Heart right ventricle (tissue), 16 donors: ENCODE results near the gene ZNF609. TPM values are rescaled to one million over a fixed set of nuclear protein-coding genes. Genes with fewer than 3 reads are reported as not detected.

Source experiments
- ATAC-seq, 8 donors: fragments of 200-7000 bp; cut with Tn5 transposase; one replicate each; pipeline ENCODE4 v1.9.1; 2020; ENCODE audit warnings: mild to moderate bottlenecking in 8 of 8, moderate library complexity in 8 of 8, moderate number of reproducible peaks in 1 of 8
- DNase-seq, 2 donors: peaks; one replicate each; pipeline ENCODE4 v3.0.0-alpha.2; 2020
- H3K27ac ChIP-seq, 10 donors: fragments of 200-600 bp; sonication (generic) in 2 of 10; one replicate each; pipeline versions ENCODE4 v1.5.0 to v1.8.0; 2020 to 2022; ENCODE audit warnings: mild to moderate bottlenecking in 3 of 10
- H3K27me3 ChIP-seq, 7 donors: fragments of 200-600 bp; one replicate each; pipeline ENCODE4 v1.8.0; 2021 to 2022; ENCODE audit warnings: mild to moderate bottlenecking in 2 of 7
- H3K36me3 ChIP-seq, 9 donors: fragments of 200-600 bp; sonication (generic) in 1 of 9; one replicate each; pipeline versions ENCODE4 v1.5.0 to v1.8.0; 2020 to 2022; ENCODE audit warnings: mild to moderate bottlenecking in 2 of 9
- H3K4me1 ChIP-seq, 9 donors: fragments of 200-600 bp; sonication (generic) in 1 of 9; one replicate each; pipeline versions ENCODE4 v1.5.0 to v1.8.0; 2020 to 2022; ENCODE audit warnings: mild to moderate bottlenecking in 4 of 9
- H3K4me3 ChIP-seq, 10 donors: fragments of 200-600 bp; sonication (generic) in 2 of 10; one replicate each; pipeline versions ENCODE4 v1.5.0 to v1.8.0; 2020 to 2022; ENCODE audit warnings: mild to moderate bottlenecking in 7 of 10, moderate library complexity in 2 of 10
- H3K9me3 ChIP-seq, 11 donors: fragments of 200-600 bp in 10 of 11; sonication (generic) in 2 of 11; one replicate each; pipeline versions ENCODE4 v1.5.0 to v1.8.0; 2013 to 2022; ENCODE audit warnings: mild to moderate bottlenecking in 2 of 11, control low read depth in 1 of 11, moderate library complexity in 1 of 11
- WGBS, 2 donors: extraction: QIAGEN DNeasy Blood & Tissue Kit; methylation state at CpG; one replicate each; pipeline ENCODE4 v1.1.7; 2013; ENCODE audit warnings: inconsistent platforms in 1 of 2; 5-methylcytosine and 5-hydroxymethylcytosine counted together
- intact Hi-C, 10 donors: fragments of 100-400 bp; cut with DNase I; formaldehyde crosslinking; loops; one replicate each; pipeline versions ENCODE4 v1.11.1 to v1.14.2; 2022
- polyA plus RNA-seq, 2 donors: library from polyadenylated mRNA; stranded (reverse); fragments of 200-250 nt; gene quantifications; one replicate each; pipeline ENCODE4 v1.2.3, GENCODE V29; 2013
- total RNA-seq, 10 donors: library from RNA; stranded (reverse); fragmentation: NEBNext Ultra II Directional in 3 of 10; extraction: Animal tissue kit (Norgen Biotek cat#: 25700) in 3 of 10; gene quantifications; one replicate each; pipeline versions ENCODE4 v1.2.1 to v1.2.4, GENCODE V29; 2021 to 2023
- TF ChIP-seq, protein P1 (sequence below), 9 donors: fragments of 200-600 bp; sonication (generic) in 2 of 9; IDR thresholded peaks; one replicate each; pipeline versions ENCODE4 v1.5.0 to v1.8.0; 2021 to 2022; ENCODE audit warnings: antibody characterized with exemption in 9 of 9, mild to moderate bottlenecking in 5 of 9, moderate library complexity in 1 of 9
- donor health status: Arrhythmogenic right ventricular cardiomyopathy.
- donor health status: ischemic (EF 13 %, LVEDD 7.1; RV severe dilation, severe dysfunction).
- donor health status: healthy with polysubstance abuse.
- donor health status: DM: no; HTN: yes; CAD: no.
- donor health status: DM: no; HTN: no; CAD: no.
- donor health status: ischemic (EF 25% LVEDD 6.9; RV normal size, moderate dysfunction).
- donor health status: ischemic (EF 25% LVEDD 5.7; RV mildly dilated, moderate dysfunction).
- donor health status: healthy.
- donor health status: DM: yes; HTN: yes; CAD: no.
- donor health status: Ischemic cardiomyopathy.
- donor health status: ischemic (EF 35%, LVEDD 5.7; RV mildly dilated, moderate dysfunction).
- donor health status: nonischemic (EF 11% LVEDD 7.7; RV severe dilation, severe dysfunction).
- donor health status: DM: yes; HTN: yes; CAD: no.
- donor health status: PGD.
- donor health status: ischemic (EF 29% LVEDD 5.4; RV normal size, mild dysfunction).
- donor health status: nonischemic (EF 23%, LVEDD 6.1; RV moderate dilation, normal function).

Gene ZNF609
- total and polyA plus RNA-seq, 12 donors = 4.0 to 19.2 (median 15.8) TPM

DNA sequence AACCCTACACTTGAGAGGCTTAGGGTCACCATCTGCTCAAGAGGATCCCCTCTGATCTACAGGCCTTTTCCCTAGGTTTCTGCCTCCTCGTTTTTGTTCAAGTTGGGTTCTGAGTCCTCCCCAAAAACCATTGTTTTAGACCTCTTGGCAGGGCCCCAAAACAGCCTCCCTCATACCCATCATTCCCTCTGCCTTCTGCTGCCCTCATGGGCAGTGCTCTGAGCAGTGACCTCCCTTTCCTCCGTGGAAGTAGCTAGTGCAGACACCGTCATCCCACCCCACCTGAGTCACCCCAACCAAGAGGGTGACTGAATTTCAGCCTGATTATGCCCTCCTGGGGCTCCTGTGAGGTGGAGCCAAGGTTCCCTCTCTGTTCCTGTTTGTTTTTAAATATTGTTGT lies 223.0 kb downstream of the ZNF609 start:
- DNase-seq = no peak
- H3K27me3 ChIP-seq = no peaks in the 10 kb centered on the region
- no peaks in the 10 kb centered on the region for H3K9me3 ChIP-seq
- intact Hi-C loops = loop anchor here in 2 of 10 donors (5.0 to 10.0 kb wide), 2 partner anchors 469 to 471 kb away; no protein-coding TSS in a partner anchor
- 25 to 35% methylated on average over 3 of the region's 3 CpGs for WGBS, 2 donors
- no peak overlapping the region for H3K4me3 ChIP-seq
- peaks cover 0 to 99% (median 23%) of the 10 kb centered on the region in 9 donors for H3K36me3 ChIP-seq
- ATAC-seq = peak in 1 of 8 donors; percentile 31
- peak overlapping the region in 6 of 10 donors; percentile 21 to 58 (median 42) for H3K27ac ChIP-seq
- peaks cover 11 to 63% (median 21%) of the 10 kb centered on the region in 9 donors for H3K4me1 ChIP-seq
- TF ChIP-seq, protein P1, sequence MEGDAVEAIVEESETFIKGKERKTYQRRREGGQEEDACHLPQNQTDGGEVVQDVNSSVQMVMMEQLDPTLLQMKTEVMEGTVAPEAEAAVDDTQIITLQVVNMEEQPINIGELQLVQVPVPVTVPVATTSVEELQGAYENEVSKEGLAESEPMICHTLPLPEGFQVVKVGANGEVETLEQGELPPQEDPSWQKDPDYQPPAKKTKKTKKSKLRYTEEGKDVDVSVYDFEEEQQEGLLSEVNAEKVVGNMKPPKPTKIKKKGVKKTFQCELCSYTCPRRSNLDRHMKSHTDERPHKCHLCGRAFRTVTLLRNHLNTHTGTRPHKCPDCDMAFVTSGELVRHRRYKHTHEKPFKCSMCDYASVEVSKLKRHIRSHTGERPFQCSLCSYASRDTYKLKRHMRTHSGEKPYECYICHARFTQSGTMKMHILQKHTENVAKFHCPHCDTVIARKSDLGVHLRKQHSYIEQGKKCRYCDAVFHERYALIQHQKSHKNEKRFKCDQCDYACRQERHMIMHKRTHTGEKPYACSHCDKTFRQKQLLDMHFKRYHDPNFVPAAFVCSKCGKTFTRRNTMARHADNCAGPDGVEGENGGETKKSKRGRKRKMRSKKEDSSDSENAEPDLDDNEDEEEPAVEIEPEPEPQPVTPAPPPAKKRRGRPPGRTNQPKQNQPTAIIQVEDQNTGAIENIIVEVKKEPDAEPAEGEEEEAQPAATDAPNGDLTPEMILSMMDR (IDR thresholded peaks at IDR 0.05) = no peak

- ATAC-seq (no peak), DNase-seq (no peak)
- H3K9me3 ChIP-seq = no peaks in the 10 kb centered on the region
- H3K27ac ChIP-seq = peak overlapping the region in 1 of 10 donors; percentile 28
- H3K27me3 ChIP-seq = no peaks in the 10 kb centered on the region
- H3K4me3 ChIP-seq = no peak overlapping the region
- H3K4me1 ChIP-seq = peaks cover 14 to 80% (median 27%) of the 10 kb centered on the region in 9 donors
- H3K36me3 ChIP-seq = peaks cover 0 to 99% (median 29%) of the 10 kb centered on the region in 9 donors
- intact Hi-C loops = loop anchor here in 6 of 10 donors (5.0 to 10.0 kb wide), 4 partner anchors 122 to 471 kb away; no protein-coding TSS in a partner anchor
- TF ChIP-seq, protein P1 (IDR thresholded peaks at IDR 0.05) = no peak
- 61 to 66% methylated on average over 4 of the region's 4 CpGs for WGBS, 2 donors
Measured at GRCh38 chr15:64685230-64685888, 225.0 kb downstream of the ZNF609 start.

DNA sequence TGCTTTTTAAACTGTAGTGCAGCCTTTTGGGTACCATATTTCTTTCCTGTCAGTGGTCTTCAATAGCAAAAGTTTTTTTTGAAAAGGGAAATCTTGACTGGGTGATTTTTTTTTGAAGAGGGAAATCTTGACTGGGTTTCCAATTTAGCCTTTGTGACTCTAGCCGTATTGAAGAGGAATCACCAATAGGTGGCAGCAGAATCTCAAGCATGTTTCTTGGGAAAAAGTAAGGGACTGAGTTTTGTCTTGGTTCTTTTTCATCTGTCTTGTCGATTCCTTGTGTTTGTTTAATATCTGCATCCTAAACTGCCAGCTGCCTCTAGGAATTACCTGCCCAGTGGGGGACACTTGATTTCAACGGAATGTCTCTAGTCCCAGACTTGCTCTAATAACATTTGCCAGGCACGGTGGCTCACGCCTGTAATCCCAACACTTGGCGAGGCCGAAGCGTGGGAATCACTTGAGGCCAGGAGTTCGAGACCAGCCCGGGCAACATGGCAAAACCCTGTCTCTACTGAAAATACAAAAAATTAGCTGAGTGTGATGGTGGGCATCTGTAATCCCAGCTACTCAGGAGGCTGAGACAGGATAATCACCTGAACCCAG lies 225.9 kb downstream of the ZNF609 start:
- Histone ChIP-seq H3K4me3 (no peak overlapping the region), H3K4me1 (peaks cover 23 to 88% (median 36%) of the 10 kb centered on the region in 9 donors), H3K27ac (peak overlapping the region in 4 of 10 donors; percentile 37 to 70 (median 60)), H3K9me3 (no peaks in the 10 kb centered on the region), H3K27me3 (no peaks in the 10 kb centered on the region), H3K36me3 (peaks cover 0 to 99% (median 29%) of the 10 kb centered on the region in 9 donors)
- DNase-seq (peak in 1 of 2 donors; percentile 62), ATAC-seq (peak in 2 of 8 donors; percentile 16 to 28)
- intact Hi-C loops = loop anchor here in 9 of 10 donors (1.0 to 10.0 kb wide), 7 partner anchors 41 to 471 kb away; no protein-coding TSS in a partner anchor
- WGBS, 2 donors = 59 to 63% methylated on average over 10 of the region's 10 CpGs
- TF ChIP-seq, protein P1 (IDR thresholded peaks at IDR 0.05) = peak; percentile 55 to 80 (median 72)

DNA sequence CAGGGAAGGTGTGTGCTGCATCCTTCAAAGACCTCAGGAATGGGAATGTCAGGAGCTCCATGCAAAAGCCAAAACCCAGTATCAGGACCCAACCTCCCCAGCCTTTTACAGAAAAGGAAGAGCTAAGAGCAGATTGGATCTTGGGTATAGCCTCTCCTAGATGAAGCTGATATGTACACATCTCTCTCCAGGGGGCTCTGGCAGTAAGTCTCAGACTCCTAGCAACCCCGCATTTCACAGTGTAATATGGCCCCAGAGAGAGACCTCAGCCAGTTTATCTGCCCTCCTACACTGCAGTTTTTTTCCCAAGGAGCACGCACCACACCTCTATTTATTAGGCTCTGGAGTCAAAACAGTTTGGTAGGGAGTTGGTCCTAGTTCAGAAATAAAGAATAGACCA lies 226.8 kb downstream of the ZNF609 start:
- intact Hi-C loops = loop anchor here in 7 of 10 donors (2.0 to 10.0 kb wide), 6 partner anchors 40 to 472 kb away; no protein-coding TSS in a partner anchor
- Histone ChIP-seq H3K9me3 (no peaks in the 10 kb centered on the region), H3K27ac (peak overlapping the region; percentile 7 to 70 (median 50)), H3K4me3 (no peak overlapping the region), H3K36me3 (peaks cover 0 to 99% (median 24%) of the 10 kb centered on the region in 9 donors), H3K27me3 (no peaks in the 10 kb centered on the region), H3K4me1 (peaks cover 30 to 88% (median 42%) of the 10 kb centered on the region in 9 donors)
- ATAC-seq (no peak), DNase-seq (no peak)
- WGBS, 2 donors = 76 to 88% methylated on average over 2 of the region's 2 CpGs
- TF ChIP-seq, protein P1 (IDR thresholded peaks at IDR 0.05) = no peak
